ENCODE results near the gene AP1G2. TPM values are rescaled to one million over a fixed set of nuclear protein-coding genes. Genes with fewer than 3 reads are reported as not detected.
A peak's percentile ranks its signal among the peaks of the same experiment; 100 is the strongest.

Gene AP1G2
- total RNA-seq, 1 experiment from 2014 or later, result 155 TPM

DNA sequence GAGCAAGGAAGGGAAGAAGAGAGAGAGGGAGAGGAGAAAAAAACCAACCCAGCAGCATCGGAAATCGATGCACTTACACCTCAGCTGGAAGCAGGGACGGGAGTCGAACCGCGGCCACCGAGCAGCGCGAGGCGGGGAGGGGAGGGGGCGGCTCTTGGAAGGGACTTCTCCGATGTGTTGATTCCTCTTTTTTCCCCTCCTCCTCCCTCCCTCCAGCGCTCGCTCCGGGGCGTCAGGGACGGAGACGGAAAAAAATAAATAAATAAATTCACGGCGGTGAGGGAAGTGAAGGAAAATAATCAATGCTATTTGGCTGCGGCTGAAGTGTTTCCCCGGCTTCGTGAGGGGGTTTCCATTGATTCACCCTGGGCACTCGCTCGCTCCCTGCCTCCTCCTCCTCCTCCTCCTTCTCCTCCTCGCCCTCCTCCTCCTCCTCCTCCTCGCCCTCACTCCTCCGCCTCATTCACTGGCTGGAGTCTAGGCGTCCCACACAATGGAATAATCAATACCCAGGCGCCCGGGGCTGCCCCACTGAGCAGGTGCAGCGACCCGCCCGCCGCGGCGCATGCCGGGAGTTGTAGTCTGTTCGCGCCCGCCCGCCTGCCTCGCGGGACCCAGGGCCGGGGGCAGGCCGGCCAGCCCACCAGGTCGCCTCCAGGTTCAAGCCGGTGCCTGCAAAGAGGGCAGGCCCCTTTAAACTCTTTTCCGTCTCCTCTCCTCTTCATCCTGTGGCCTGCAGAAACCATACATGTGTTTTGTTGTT is 16.1 kb downstream of the AP1G2 start, which contains the start of gene ZFHX2:
ZFHX2 (minus strand) TSS at position 500 of the 763 bp plus-strand sequence. CDS start 16,440 bp downstream, outside the sequence.
- Histone ChIP-seq H3K27me3 (ENCODE audit: insufficient read depth, low read length) (no peaks in the 10 kb centered on the region), H3K4me3 (replicated peaks in 1 of 2; ENCODE audit: low read depth in 1 of 2, low read length in 2 of 2) (peak within 1 kb of the TSS; percentile 60 to 68), H3K9me3 (ENCODE audit: control insufficient read depth in 1 of 2, insufficient read depth in 1 of 2, low read depth in 1 of 2, low read length in 2 of 2) (no peaks in the 10 kb centered on the region), H3K27ac (ENCODE audit: low read depth, low read length) (peak within 1 kb of the TSS; percentile 33), H3K4me1 (ENCODE audit: control insufficient read depth in 1 of 2, insufficient read depth in 2 of 2, low read length in 2 of 2) (peaks cover 3 to 25% of the 10 kb centered on the region in 2 experiments; a peak in 3 of 4 replicates), H3K36me3 (ENCODE audit: control insufficient read depth in 1 of 2, insufficient read depth in 2 of 2, low read length in 2 of 2) (no peaks in the 10 kb centered on the region), H3K9ac (ENCODE audit: low read length) (peak within 1 kb of the TSS; percentile 50), H3K79me2 (ENCODE audit: insufficient read depth, low read length) (peaks cover 3% of the 10 kb centered on the region; the same call in 1 of the 2 replicates), H4K20me1 (ENCODE audit: insufficient read depth) (no peaks in the 10 kb centered on the region), H3K4me2 (ENCODE audit: low read length) (peak within 1 kb of the TSS; percentile 89), H2AFZ (ENCODE audit: low read depth, low read length, poor library complexity, severe bottlenecking) (peak within 1 kb of the TSS; percentile 67), H3K9me2 (ENCODE audit: insufficient read depth) (no peaks in the 10 kb centered on the region)
- intact Hi-C loops (cut with micrococcal nuclease), result loop anchor here (1.0 kb wide), 1 partner anchor 82 kb away; the partner anchor contains the start of gene NGDN
- peak; percentile 67 for DNase-seq (ENCODE audit: low read depth, low spot score)
- ChIA-PET CTCF (no interaction called here), POLR2A (no interaction called here), RAD21 (ENCODE audit: low non-redundant PET in 1 of 2, low total read pairs in 2 of 2, uncharacterized antibody in 2 of 2, unreplicated experiment in 2 of 2) (no interaction called here)
- ATAC-seq, result peak; percentile 79
- BruUV-seq (replicated peaks), result TSS peak; percentile 40
- TF ChIP-seq, protein P1, sequence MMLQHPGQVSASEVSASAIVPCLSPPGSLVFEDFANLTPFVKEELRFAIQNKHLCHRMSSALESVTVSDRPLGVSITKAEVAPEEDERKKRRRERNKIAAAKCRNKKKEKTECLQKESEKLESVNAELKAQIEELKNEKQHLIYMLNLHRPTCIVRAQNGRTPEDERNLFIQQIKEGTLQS (IDR thresholded peaks at IDR 0.05), result no peak
- TF ChIP-seq CBX3 (IDR thresholded peaks at IDR 0.05; ENCODE audit: low read depth) (0 out of 2 replicates have a peak, but pooled peaks have one; percentile 29), POLR2A (IDR thresholded peaks at IDR 0.05; ENCODE audit: borderline replicate concordance, extremely low read depth, insufficient read depth, insufficient read length) (no peak), FOSL1 (IDR thresholded peaks at IDR 0.05; ENCODE audit: low read depth) (no peak), TCF7L2 (IDR thresholded peaks at IDR 0.05; ENCODE audit: borderline replicate concordance, extremely low read depth, insufficient read depth, insufficient read length) (no peak), JUND (IDR thresholded peaks at IDR 0.05) (no peak), EZH2phosphoT487 (IDR thresholded peaks at IDR 0.05; ENCODE audit: borderline replicate concordance) (no peak), CEBPB (IDR thresholded peaks at IDR 0.05; ENCODE audit: low read depth) (no peak), ZNF274 (IDR thresholded peaks at IDR 0.05; ENCODE audit: low read depth, low read length) (no peak), SIN3A (IDR thresholded peaks at IDR 0.05; ENCODE audit: low read depth) (no peak), RAD21 (IDR thresholded peaks at IDR 0.05; ENCODE audit: low read depth) (no peak), SRF (IDR thresholded peaks at IDR 0.05; ENCODE audit: low read depth) (no peak), SP1 (IDR thresholded peaks at IDR 0.05; ENCODE audit: low read depth) (peak; percentile 39; the same call in 1 of the 2 replicates), YY1 (IDR thresholded peaks at IDR 0.05; ENCODE audit: extremely low read depth, insufficient replicate concordance, low read depth, low read length) (peak; percentile 58), EGR1 (IDR thresholded peaks at IDR 0.05; ENCODE audit: low read depth) (peak; percentile 78), ELF1 (IDR thresholded peaks at IDR 0.05; ENCODE audit: borderline replicate concordance, low read depth) (no peak), ZFX (IDR thresholded peaks at IDR 0.05) (peak; percentile 61), POLR2AphosphoS5 (IDR thresholded peaks at IDR 0.05; ENCODE audit: low read depth, low read length) (peak; percentile 73), EZH2 (IDR thresholded peaks at IDR 0.05) (no peak)
- TF ChIP-seq, protein P2, sequence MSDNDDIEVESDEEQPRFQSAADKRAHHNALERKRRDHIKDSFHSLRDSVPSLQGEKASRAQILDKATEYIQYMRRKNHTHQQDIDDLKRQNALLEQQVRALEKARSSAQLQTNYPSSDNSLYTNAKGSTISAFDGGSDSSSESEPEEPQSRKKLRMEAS (IDR thresholded peaks at IDR 0.05), result no peak
- TF ChIP-seq, protein P3, sequence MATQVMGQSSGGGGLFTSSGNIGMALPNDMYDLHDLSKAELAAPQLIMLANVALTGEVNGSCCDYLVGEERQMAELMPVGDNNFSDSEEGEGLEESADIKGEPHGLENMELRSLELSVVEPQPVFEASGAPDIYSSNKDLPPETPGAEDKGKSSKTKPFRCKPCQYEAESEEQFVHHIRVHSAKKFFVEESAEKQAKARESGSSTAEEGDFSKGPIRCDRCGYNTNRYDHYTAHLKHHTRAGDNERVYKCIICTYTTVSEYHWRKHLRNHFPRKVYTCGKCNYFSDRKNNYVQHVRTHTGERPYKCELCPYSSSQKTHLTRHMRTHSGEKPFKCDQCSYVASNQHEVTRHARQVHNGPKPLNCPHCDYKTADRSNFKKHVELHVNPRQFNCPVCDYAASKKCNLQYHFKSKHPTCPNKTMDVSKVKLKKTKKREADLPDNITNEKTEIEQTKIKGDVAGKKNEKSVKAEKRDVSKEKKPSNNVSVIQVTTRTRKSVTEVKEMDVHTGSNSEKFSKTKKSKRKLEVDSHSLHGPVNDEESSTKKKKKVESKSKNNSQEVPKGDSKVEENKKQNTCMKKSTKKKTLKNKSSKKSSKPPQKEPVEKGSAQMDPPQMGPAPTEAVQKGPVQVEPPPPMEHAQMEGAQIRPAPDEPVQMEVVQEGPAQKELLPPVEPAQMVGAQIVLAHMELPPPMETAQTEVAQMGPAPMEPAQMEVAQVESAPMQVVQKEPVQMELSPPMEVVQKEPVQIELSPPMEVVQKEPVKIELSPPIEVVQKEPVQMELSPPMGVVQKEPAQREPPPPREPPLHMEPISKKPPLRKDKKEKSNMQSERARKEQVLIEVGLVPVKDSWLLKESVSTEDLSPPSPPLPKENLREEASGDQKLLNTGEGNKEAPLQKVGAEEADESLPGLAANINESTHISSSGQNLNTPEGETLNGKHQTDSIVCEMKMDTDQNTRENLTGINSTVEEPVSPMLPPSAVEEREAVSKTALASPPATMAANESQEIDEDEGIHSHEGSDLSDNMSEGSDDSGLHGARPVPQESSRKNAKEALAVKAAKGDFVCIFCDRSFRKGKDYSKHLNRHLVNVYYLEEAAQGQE (IDR thresholded peaks at IDR 0.05; ENCODE audit: low read depth), result no peak
- TF ChIP-seq, protein P4, sequence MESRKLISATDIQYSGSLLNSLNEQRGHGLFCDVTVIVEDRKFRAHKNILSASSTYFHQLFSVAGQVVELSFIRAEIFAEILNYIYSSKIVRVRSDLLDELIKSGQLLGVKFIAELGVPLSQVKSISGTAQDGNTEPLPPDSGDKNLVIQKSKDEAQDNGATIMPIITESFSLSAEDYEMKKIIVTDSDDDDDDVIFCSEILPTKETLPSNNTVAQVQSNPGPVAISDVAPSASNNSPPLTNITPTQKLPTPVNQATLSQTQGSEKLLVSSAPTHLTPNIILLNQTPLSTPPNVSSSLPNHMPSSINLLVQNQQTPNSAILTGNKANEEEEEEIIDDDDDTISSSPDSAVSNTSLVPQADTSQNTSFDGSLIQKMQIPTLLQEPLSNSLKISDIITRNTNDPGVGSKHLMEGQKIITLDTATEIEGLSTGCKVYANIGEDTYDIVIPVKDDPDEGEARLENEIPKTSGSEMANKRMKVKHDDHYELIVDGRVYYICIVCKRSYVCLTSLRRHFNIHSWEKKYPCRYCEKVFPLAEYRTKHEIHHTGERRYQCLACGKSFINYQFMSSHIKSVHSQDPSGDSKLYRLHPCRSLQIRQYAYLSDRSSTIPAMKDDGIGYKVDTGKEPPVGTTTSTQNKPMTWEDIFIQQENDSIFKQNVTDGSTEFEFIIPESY (IDR thresholded peaks at IDR 0.05; ENCODE audit: extremely low read depth, insufficient replicate concordance, low read length), result no peak
